Activated T-cell treated with anti-CD3 and anti-CD28 coated beads, Interleukin-2, amount 50 U/mL, for 1 hour (primary cell): Measurements from ENCODE around the gene OOEP.

Source experiments
- DNase-seq: peaks from one replicate; pipeline ENCODE4 v3.0.0-alpha.2; 2020

Gene OOEP

DNA sequence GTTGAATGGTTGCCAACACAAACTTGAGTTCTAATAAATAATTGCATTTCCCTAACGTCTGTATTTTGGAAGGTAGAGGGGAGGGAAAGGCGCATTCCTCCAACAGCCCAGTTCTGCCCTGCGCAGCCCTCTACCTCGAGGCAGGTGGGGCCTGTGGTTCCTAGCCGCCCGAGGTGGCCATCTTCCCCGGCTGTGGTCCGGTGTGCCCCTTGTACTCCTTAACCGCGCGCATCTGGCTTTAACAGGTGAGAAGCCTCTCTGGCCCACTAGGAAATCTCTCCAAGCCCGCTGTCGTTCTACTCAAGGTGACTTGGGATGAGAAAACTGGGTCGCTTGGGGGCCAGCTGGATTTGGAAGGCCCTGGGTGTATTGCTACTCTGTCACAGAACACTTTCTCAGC, 5.6 kb downstream of the OOEP start:
- no peak for DNase-seq

DNA sequence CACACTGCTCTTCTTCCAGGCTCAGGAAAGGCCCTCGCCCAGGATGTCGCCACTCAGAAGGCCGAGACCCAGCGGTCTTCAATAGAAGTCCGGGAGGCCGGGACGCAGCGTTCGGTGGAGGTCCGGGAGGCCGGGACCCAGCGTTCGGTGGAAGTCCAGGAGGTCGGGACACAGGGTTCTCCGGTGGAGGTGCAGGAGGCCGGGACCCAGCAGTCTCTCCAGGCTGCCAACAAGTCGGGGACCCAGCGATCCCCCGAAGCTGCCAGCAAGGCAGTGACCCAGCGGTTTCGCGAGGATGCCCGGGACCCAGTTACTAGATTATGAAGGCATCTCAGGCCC, 6.2 kb downstream of the OOEP start:
- no peak for DNase-seq

DNA sequence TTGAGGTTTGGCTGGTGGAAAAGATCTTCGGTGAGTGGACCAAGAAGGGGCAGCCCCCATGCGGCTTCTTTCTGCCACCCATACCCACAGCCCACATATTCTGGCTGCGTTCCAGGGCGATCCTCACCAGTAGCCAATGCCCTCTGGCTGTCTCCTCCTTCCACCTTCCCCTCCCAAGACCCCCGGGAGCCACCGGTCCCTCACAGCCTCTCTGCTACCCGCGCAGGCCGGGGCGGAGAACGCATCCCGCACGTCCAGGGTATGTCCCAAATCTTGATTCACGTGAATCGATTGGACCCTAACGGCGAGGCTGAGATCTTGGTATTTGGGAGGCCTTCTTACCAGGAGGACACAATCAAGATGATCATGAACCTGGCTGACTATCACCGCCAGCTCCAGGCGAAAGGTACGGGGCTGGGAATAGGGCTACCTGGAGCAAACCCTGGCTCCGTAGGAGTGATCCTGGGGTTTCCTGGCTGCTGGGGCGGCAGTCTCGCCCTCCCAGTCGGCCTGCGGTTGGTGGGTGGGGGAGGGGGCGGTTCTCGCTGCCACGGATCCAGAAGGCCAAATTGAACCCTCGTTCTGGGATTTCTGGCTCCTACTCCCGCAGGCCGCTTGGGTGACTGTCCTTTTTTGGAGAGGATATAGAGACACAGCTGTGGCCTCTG, 6.7 kb downstream of the OOEP start:
- DNase-seq: no peak

DNA sequence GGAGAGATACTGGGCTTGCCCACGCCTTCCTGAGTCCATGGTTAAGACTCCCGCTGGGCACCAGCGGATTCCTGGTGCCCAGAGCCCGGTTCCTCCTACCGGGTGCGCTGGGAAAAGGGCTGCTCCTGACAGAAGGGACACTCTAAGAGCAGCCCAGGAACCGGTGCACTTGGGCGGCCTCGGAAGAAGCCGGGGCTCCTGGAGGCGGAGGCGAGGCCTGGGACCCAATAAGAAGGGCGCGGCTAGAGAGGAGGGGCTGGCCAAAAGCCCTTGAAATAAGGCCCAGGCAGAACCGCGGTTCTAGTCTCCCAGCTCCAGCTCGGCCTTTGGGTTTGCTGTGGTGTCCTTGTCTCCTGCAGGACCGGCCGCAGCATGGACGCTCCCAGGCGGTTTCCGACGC, 7.3 kb downstream of the OOEP start, which contains the start of gene KHDC3L:
KHDC3L (plus strand) TSS at position 301 of the 400 bp plus-strand sequence; CDS start at position 373, 72 bp downstream.
- DNase-seq: no peak

DNA sequence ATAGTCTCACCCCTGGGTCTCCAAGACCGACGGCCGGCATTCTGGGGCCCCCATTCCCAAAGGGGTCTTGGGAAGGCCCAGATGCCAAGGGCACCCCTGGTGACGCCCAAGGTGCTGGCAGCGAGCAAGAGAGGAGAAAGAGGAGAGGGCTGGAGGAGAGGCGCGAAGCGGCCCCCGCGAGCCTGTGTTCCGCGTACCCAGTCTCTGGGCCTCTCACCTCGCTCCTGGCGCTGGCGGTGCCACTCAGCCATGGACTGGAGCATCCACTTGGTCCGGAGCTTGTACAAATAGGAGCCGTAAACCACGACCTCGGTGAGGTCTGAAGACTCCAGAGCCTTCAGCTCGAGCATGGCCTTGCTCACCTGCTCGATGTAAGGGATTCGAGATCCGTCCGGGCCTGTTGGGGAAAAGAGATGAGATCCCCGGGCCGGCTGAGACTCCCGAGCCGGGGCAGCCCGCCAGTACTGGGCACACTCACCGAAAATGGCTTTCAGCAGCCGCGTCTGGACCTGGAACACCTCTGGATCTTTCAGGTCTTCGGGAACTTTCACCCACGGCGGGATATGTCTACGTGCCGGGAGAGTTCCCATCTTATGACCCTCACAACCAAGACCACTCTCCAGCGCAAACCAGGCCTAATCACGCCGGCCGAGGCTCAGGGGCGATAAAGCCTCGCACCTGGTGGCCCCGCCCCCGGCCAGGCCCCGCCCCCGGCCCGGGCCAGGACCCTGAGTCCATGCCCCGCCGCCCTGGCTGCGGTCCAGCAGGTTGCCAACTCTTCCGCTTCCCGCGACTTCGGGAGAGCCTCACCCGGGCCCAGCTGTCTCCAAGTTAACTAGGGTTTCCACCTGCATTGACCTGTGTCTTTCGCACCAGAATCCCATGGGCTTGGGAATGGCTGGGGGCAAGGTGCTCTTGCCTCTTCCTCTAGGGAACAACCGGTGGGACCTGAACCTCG, 15.8 kb downstream of the OOEP start, which contains the start of gene DPPA5:
DPPA5 (minus strand) TSS at position 641 of the 958 bp plus-strand sequence; CDS start at position 590, 51 bp downstream.
- DNase-seq: no peak

DNA sequence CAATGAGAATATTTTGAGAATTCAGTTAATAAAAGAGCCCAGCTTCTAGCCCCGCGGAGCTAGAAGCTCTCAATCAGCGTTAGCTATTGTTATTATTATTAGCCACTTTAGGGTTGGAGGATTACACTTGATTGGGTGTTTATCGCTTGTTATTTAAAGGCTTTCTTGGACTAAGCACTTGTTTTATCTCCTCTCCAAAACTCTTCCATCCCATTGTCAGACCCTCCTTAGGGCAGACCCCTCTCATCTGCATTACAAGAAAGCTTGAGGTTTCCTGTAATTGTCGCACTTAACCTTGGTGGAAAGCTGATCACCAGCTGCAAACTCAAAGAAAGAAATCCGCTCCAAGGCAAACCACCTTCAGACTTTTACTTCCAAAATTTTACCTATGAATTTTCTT, 20.4 kb downstream of the OOEP start:
- DNase-seq: no peak

DNA sequence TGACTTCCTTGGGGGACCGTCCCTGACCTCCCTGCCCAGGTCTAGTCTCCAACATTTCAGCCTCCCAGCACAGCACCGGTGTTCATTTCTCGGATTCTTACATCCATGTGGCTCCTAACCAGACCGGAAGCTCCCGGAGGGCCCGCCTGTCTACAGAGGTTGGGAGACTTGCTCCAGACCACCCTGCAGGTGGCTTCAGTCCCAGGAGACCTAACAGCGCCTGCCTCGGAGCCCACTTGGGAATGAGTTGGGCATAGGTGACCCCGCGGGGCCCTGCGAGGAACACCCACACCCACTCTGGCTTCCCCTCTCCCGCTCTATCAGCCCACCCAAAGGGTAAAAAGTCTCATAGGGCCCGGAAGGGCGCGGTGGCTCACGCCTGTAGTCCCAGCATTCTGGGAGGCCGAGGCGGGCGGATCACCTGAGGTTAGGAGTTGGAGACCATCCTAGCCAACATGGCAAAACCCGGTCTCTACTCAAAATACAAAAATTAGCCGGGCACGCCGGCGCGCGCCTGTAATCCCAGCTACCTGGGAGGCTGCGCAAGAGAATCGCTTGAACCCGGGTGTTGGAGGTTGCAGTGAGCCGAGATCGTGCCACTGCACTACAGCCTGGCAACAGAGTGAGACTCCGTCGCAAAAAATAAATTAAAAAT, 21.0 kb downstream of the OOEP start:
- DNase-seq: no peak

DNA sequence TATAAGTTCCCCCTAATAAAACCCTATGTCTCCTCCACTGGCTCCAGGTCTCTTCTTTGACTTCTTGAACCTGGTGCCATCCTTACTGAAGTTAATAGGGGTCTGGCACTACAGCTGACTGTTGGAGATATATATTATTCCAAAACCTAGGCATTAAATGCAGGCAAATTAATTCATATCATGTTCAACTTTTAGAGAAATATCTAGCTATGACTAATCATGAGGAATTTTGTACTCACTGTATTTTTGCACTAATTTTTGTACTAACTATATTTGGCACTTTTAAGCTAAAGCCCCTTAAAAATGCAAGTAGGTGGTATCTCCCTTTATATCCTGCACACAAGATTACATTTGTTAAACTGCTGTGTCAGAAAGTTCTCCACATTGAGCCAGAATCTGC, 26.5 kb downstream of the OOEP start:
- DNase-seq: no peak

DNA sequence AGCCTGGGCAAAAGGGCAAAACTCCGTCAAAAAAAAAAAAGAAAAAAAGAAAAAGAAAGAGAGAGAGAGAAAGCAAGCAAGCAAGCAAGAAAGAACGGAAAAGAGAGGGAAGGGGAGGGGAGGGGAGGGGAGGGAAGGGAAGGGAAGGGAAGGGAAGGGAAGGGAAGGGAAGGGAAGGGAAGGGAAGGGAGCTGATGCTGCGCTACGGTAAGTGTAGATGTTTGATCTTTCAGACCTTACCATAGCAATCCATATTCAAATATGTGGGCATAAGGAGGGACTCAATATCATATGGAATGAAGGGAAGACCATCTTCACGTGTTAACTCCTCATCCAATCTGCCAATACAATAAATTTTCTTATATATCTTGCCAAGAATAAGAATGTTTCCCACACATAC, 27.5 kb downstream of the OOEP start:
- DNase-seq: no peak

DNA sequence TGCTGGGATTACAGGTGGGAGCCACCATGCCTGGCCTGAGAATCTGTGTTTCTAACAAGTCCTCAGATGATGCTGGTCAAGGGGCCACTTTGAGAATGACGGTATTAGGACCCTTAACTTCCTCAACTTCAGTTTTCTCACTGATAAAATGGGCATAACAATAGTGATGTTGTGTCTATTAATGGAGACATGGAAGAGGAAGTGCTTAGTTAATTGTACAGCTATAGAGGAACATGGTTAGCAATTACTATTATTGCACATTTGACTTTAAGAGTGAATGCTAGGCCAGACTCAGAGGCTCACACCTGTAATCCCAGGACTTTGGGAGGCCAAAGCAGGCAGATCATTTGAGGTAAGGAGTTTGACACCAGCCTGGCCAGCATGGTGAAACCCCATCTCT, 28.4 kb downstream of the OOEP start:
- no peak for DNase-seq

DNA sequence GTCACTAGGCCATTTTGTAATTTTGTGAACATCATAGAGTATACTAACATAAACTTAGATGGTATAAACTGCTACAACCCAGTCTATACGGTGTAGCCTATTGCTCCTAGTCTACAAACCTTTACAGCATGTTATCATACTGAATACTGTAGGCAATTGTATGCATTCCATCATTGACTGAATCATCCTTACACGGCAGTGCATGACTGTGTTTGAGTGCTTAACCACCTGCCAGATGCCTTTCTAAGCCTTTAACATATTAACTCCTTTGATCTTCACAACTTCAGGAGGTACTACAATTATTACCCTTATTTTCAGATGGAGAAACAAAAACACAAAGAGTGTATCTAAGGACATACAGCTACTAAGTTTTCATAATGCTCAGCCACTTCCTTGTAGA, 29.6 kb downstream of the OOEP start:
- DNase-seq: no peak

DNA sequence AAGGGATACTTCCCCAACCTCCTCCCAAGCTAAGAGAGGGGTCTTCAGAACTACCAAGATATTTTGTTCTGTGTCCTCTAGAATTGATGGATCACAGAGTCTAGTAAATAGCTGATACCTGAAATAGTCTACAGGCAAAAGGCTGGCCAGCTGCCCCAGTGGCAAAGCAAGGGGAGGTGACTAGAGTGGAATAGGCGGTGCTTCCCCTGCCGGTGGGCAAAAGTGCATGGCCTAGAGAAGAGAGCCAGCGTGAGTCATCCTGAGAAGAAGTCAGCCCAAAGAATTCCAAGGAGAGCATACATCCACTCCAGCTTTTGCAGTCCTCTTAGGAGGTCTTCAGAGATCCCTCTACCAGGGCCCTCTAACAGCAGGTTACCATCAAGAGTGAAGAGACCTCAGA, 30.4 kb downstream of the OOEP start:
- no peak for DNase-seq

DNA sequence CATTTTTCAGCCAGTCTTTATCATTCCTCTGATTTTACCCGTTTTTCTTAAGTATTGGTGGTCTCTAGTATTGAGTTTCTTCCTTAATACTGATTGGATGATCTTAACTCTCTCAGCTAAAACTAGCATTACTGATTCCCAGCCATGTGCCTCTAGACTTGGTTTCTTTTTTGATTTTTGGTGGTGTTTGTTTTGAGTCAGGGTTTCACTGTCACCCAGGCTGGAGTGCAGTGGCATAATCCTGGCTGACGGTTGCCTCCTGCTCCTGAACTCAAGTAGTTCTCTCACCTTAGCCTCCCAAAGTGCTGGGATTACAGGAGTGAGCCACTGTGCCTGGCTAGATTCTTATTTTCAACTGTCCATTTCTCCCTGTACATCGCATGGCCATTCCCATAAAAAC, 40.5 kb downstream of the OOEP start:
- no peak for DNase-seq

DNA sequence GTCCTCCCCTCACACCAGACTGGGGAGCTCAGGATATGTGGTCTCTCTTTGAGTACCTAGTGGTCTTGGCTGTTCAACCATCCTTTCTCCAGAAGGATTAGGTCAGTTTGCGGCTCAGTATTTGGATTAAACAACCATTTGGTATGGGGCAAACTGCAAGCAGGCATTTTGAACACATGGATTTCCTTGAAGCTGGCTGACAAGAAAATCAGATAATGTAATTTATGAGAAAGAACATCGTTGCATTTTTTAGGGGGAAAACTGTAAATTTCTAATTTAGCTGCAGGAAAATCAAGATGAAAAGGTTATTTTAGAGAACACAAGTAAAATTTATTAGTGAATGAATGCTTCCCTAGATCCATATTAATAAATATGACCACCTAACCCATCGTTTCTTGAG, 40.9 kb downstream of the OOEP start:
- no peak for DNase-seq

DNA sequence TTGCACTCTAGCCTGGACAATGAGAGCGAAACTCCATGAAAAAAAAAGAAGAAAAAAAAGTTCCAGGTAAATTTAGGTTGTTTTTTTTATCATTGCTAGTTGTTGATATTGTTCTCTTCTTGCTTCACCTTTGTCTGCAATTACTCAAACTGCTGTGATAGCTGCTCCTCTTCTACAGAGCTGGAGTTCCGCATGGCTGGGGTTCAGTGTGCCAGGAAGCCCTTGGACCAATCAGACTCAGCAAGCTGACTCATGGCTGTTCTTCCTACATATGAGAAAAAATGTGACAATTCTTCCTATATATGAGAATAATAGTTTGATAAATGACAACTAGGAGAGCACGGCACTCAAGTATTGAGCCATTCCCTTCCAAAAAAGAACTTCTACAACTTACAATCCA, 44.0 kb downstream of the OOEP start:
- no peak for DNase-seq

DNA sequence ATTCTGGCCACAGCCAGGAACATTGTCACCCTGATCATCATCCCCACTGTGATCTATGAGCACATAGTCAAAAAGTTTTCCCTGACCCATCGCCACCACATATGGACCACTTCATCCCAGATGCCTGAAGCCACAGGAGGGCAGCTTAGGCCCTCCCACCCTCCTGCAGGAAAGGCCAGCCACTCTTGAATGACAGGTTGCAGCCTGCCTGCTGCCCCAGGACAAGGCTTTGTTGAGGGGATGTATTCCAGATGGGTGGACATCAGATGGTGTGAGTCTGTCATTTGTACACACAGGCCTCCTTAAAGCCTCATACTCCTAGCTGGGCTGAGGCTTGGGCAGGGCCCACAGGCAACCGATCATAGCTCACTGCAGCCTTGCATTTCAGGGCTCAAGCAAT, 46.4 kb downstream of the OOEP start:
- DNase-seq: no peak
